Ecto neural progenitor cell (in vitro differentiated cells): Measurements from ENCODE around the gene SLC16A12.

Source experiments
- DNase-seq: peaks from one replicate; pipeline ENCODE4 v3.0.0-alpha.2; 2018; ENCODE audit warnings: low spot score

Gene SLC16A12

GRCh38 chr10:89390476-89391225 is 144.7 kb downstream of the SLC16A12 start:
- no peak for DNase-seq

- DNase-seq = no peak
Measured at GRCh38 chr10:89389254-89389653, 146.1 kb downstream of the SLC16A12 start.

GRCh38 chr10:89388806-89389205 is 146.6 kb downstream of the SLC16A12 start:
- no peak for DNase-seq

- DNase-seq = no peak
Measured at GRCh38 chr10:89384474-89385340, 150.7 kb downstream of the SLC16A12 start.

GRCh38 chr10:89382757-89383156 is 152.6 kb downstream of the SLC16A12 start:
- no peak for DNase-seq
